GM19351 (cell line): ENCODE data around the gene SMARCA4.
"Not testable (repeated sequence)": the region's sequence is repeated elsewhere in the genome, so short reads cannot be mapped to it uniquely, and the experiment has no call there.

ENCODE experiments used
- ATAC-seq: cut with Tn5 transposase; IDR thresholded peaks from one replicate; pipeline ENCODE4 v1.9.1; 2021; ENCODE audit warnings: mild to moderate bottlenecking, moderate library complexity; ENCODE audit not compliant: unreplicated experiment

The SMARCA4 gene

GRCh38 chr19:11059511-11060358, 98.9 kb downstream of the SMARCA4 start:
- no peak for ATAC-seq

- no peak for ATAC-seq
Observed at GRCh38 chr19:11061952-11062351, 101.1 kb downstream of the SMARCA4 start.

GRCh38 chr19:11063434-11063833, 102.6 kb downstream of the SMARCA4 start:
- no peak for ATAC-seq

- no peak for ATAC-seq
Observed at GRCh38 chr19:11064831-11065303, 104.0 kb downstream of the SMARCA4 start.

- ATAC-seq = no peak
Observed at GRCh38 chr19:11066326-11066725, 105.5 kb downstream of the SMARCA4 start.

DNA sequence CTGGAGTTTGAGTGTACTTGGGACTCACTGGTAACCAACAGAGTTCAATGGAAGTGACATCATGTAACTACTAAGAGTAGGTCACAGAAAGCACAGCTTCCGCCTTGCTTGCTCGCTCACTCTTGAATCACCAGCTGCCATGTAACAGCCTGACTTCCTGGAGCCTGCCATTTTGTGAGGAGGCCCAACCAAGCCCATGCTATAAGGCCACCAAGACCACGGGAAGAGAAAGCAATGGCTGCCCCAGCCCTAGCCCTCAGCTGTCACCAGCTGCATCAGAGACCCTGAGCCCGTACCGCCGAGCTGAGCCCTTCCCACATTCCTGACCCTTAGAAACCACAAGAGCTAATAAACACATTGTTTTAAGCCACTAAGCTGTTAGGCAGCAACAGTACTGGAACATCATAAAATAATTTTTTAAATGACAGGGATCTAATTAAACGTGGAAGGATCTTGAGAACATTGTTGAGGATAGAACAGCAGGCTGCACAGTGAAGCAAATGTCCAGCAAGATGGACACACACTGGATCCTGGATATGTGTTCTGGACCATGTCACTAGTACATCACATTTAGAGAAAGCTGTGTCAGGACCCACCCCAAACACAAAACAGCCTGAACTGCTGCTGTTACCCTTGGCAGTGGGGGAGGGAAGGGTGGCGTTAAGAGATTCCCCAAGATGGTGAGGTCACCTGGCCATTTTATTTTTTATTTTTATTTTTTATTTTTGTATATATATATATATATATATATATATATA, 106.7 kb downstream of the SMARCA4 start:
- ATAC-seq = no peak

DNA sequence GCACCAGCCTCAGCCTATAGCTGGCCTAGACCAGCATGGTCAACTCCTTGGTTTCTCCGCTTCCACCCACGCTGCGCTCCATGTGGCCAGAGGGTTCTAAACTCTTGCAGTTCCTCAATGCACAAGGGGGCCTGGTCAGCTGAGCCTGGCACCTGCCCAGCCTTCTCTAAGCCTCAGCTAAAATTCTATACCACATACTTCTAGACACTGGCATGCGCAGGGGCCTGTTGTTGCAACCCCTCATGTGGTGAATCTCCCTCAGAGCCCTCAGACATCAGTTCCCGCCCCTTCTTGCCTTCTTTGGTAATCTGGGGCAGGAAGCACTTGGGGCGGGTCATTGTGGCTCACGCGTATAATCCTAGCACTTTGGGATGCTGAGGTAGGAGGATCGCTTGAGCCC, 108.7 kb downstream of the SMARCA4 start:
- ATAC-seq = no peak

DNA sequence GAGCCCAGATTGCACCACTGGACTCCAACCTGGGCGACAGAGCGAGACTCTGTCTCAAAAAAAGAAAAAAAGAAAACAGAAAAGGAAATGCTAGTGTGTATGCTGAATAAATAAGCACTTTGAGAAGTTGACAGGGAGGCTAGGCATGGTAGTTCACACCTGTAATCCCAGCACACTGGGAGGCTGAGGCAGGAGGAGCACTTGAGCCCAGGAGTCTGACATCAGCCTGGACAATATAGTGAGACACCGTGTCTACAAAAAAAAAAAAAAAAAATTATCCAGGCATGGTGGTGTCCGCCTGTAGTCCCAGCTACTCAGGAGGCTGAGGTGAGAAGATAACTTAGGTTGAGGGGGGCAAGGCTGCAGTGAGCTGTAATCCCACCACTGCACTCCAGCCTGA, 109.3 kb downstream of the SMARCA4 start:
- no peak for ATAC-seq

- ATAC-seq = no peak
Observed at GRCh38 chr19:11073568-11073967, 112.7 kb downstream of the SMARCA4 start.

GRCh38 chr19:11076792-11077191, 116.0 kb downstream of the SMARCA4 start:
- ATAC-seq = not testable (repeated sequence)

GRCh38 chr19:11078893-11079292, 118.1 kb downstream of the SMARCA4 start:
- no peak for ATAC-seq

- no peak for ATAC-seq
Observed at GRCh38 chr19:11079999-11080398, 119.2 kb downstream of the SMARCA4 start.

DNA sequence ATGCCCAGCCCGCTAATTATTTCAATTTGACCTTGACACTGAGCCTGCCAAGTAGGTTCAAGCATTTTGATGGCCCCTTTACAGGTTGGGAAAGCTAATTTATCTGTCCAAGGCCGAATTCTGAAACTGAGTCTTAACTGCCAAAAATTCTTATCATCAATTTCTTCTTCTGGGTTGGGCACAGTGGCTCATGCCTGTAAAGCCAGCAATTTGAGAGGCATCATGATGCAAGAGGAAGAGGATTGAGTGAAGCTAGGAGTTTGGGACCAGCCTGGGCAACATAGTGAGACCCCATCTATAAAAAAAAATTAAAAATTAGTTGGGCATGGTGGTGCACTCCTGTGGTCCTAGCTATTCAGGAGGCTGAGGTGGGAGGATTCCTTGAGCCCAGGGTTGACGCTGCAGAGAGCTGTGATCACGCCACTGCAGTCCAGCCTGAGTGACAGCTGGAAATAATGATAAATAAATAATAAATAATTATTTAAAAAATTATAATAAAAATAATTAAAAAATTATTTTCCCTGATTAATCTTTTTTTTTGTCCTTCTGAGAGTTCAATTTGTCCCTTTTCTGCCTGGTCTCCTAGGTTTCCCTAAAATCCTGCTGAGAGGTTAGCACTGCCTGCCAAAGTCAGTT, 127.2 kb downstream of the SMARCA4 start:
- no peak for ATAC-seq

GRCh38 chr19:11088506-11089253, 127.8 kb downstream of the SMARCA4 start:
- ATAC-seq = no peak

GRCh38 chr19:11089254-11090013, 128.6 kb downstream of the SMARCA4 start, which contains the start of gene LDLR:
TSS of gene LDLR (plus strand) at chr19:11089463. CDS start at chr19:11089549, 86 bp downstream.
- no peak for ATAC-seq

DNA sequence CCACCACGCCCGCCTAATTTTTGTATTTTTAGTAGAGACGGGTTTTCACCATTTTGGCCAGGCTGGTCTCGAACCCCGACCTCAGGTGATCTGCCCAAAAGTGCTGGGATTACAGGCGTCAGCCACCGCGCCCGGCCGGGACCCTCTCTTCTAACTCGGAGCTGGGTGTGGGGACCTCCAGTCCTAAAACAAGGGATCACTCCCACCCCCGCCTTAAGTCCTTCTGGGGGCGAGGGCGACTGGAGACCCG, 129.1 kb downstream of the SMARCA4 start:
- not testable (repeated sequence) for ATAC-seq

DNA sequence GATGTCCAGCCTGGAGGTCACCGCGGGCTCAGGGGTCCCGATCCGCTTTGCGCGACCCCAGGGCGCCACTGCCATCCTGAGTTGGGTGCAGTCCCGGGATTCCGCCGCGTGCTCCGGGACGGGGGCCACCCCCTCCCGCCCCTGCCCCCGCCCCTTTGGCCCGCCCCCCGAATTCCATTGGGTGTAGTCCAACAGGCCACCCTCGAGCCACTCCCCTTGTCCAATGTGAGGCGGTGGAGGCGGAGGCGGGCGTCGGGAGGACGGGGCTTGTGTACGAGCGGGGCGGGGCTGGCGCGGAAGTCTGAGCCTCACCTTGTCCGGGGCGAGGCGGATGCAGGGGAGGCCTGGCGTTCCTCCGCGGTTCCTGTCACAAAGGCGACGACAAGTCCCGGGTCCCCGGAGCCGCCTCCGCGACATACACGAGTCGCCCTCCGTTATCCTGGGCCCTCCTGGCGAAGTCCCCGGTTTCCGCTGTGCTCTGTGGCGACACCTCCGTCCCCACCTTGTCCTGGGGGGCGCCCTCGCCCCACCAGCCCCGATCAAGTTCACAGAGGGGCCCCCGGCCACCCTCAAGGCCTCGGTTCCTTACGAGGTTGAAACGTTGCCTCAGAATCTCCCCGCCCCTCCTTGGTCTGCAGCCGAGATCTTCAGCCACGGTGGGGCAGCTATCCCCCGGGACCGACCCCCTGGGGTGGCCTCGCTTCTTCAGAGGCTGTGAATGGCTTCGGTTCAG, 129.6 kb downstream of the SMARCA4 start:
- peak; percentile 79 for ATAC-seq

DNA sequence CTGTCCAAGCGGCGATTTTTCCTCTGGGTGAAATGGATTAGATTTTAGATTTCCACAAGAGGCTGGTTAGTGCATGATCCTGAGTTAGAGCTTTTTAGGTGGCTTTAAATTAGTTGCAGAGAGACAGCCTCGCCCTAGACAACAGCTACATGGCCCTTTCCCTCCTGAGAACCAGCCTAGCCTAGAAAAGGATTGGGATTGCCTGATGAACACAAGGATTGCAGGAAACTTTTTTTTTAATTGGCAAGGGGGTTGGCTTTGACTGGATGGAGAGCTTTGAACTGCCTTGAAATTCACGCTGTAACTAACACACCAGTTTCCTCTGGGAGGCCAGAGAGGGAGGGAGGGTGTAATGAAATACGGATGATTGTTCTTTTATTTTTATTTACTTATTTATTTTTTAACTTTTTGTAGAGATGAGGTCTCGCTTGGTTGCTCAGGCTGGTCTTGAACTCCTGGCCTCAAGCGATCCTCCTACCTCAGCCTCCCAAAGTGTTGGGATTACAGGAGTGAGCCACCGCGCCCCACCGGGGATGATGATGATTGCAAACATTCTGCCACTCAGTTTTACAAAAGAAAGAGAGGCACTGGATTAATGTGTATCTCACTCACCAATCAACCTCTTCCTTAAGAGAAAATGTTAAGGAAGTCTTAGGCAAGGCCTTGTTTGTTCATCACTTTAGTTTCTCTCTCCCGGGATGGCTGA, 130.3 kb downstream of the SMARCA4 start:
- no peak for ATAC-seq

- no peak for ATAC-seq
Observed at GRCh38 chr19:11091703-11092153, 130.9 kb downstream of the SMARCA4 start.
